Measurements from ENCODE around the gene SSB.
"Not testable (repeated sequence)": the region's sequence is repeated elsewhere in the genome, so short reads cannot be mapped to it uniquely, and the experiment has no call there.

SSB gene

DNA sequence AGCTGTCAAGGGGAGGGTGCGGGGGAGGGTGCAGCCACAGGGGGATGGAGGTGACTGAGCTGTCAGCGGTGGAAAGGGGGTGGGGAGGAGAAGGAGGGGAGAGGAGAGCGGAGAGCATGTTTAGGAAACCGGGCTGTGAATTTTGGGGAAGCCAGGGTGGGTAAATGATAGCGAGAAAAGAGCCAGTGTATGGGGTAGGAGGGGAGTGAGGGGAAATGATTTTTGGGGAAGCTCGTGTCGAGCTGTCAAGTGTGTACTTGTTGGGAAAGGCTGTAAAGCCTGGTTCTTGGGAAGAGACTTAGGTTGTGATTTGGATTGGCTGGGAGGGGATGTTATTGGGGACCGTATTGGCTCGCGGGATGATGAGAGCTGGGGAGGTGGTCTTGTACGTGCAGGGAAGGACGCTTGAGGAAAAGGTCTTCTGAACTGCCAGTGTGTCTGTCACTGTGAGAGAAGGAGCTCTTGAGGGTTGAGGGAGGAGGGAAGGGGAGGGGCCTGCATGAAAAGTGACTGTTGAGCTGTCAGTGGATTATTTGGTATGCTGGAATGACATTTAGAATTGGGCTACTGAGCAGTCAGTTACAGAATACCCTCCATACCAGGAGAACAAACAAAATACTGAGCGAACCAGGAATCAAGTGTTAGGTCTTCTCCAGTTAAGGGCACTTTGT lies 29.6 kb downstream of the SSB start:
- peak; percentile 5 to 32 for DNase-seq (ENCODE audit: low read depth in 1 of 2, low spot score in 1 of 2)

DNA sequence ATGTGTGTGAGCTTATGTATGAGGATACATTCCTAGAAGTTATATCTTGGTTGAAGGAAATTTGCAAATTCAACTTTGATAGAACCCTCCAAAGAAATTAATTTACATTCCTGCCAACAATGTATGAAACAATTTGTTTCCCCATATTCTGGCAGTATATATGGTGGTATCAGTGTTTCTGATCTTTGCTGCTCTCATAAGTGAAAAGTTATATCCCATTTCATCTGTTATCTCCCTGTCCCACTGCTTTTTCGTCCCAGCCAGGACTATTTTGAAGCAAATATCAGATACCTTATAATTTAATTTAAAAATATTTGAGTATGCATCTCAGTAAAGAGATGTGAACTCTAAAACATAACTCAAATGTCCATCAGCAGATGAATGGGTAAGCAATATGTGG lies 35.7 kb downstream of the SSB start:
- no peak for DNase-seq (ENCODE audit: low read depth in 1 of 2, low spot score in 1 of 2)

DNA sequence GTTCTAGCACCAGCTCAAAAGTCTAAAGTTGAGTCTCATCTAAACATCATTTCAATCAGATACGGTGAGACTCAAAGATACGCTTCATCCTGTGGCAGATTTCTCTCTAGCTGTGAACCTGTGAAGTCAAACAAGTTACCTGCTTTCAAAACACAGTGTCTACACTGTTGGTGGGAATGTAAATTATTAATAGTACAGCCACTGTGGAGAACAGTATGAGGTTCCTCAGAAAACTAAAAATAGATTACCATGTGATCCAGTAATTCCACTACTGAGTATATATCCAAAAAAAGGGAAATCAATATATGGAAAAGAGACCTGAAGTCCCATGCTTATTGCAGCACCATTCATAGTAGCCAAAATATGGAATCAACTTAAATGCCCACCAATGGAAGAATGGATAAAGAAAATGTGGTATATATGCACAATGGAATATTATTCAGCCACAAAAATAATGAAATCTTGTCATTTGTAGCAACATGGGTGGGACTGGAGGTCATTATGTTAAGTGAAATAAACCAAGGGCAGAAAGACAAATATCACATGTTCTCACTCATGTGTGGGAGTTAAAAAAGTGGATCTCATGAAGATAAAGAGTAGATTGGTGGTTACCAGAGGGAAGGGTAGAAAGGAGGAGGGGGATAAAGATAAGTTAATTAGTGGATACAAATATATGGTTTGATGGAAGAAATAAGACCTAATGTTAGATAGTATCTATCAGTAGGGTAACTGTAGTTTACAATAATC lies 40.2 kb downstream of the SSB start:
- no peak for DNase-seq (ENCODE audit: low read depth in 1 of 2, low spot score in 1 of 2)

DNA sequence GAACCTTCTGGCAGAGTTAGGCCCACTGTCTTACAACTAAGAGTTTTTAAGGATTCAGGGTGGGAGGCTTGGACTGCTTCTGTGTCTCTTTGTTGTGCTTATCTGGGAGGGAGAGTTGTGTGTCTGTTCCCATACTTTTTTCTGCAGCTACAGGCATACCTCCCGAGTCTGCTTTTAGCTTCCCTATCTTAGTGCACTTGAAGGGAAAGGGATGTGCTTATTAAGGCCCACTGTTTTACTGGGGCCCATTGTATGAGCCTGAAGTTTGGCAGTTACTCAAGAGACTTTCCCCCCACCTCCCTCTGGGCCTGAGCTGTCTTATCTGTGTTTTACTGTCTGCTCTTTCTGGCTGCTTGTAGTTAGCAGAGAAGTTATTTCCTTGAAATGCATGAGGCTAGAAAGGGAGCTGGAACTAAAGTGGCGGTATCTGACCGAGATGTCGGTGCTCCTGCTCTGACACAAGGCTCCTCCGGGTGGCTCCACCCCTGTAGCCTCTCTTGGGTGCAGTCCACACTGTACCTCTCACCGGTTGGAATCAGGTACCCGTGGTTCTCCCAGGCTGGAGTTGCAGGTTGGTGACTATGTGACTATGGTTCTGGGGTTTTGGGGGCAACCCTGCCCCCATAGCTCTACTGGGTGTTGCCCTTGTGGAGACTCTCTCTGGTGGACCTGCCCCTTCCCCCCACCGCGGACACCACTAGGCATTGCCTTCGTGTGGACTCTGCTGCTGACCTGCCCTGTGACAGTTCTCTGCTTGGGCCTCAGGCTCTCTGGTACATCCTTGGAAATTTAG lies 41.5 kb downstream of the SSB start:
- no peak for DNase-seq (ENCODE audit: low read depth in 1 of 2, low spot score in 1 of 2)

DNA sequence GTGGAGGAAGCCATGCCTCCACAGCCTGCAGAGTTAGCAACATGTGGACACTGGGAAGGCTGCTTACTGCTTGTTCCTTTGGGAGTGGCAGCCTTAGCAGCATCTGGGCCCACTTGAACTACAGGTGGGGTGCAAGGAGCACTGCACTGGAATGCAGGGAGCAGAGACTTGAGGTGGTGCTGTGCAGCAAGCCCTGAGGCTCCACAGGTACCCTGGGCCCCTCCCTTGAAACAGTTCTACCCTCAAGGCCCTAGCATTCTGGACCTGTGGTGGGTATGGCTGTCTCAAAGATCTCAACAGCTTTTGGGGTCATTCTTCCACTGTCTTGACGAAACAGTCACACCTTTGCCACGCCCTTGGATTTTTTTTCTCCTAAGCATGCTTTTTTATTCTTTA lies 42.1 kb downstream of the SSB start:
- no peak for DNase-seq (ENCODE audit: low read depth in 1 of 2, low spot score in 1 of 2)

DNA sequence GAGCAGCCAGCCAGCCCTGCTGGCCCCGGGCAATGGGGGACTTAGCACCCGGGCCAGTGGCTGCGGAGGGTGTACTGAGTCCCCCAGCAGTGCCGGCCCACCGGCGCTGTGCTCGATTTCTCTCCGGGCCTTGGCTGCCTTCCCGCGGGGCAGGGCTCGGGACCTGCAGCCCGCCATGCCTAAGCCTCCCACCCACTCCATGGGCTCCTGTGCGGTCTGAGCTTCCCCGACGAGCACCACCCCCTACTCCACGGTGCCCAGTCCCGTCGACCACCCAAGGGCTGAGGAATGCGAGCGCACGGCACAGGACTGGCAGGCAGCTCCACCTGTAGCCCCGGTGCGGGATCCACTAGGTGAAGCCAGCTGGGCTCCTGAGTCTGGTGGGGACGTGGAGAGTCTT lies 43.0 kb downstream of the SSB start:
- not testable (repeated sequence) for DNase-seq (ENCODE audit: low read depth in 1 of 2, low spot score in 1 of 2)

- no peak for DNase-seq (ENCODE audit: low read depth in 1 of 2, low spot score in 1 of 2)
Measured at GRCh38 chr2:169845016-169845415, 46.3 kb downstream of the SSB start.

DNA sequence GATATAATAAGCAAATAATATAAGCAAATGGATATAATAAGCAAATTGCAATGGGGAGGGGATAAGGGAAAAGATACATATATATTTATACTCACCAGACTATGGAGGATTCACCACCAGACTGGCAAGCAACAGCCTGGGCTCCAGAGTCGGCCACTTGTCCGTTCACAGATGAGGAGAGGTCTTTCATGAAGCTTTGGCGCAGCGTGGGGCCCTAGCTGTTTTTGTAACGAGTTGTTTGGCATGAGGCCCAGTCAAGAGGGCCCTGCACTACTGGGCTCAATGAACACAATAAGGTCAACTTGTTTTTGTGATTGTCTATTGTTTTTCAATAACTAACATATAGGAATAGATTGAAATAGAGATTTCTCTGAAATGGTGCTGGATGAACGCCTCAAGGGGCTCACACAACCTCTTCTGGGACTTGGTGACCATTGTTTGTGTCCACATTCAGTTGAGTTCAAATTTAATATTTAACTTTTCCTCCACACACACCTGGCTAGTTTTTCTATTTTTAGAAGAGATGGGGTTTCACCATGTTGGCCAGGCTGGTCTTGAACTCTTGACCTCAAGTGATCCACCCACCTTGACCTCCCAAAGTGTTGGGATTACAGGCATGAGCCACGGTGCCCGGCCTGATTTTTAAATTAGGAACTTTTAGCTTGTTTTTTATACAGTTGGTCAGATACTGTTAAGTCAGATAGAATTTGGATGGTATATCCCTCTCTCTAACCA lies 50.5 kb downstream of the SSB start:
- not testable (repeated sequence) for DNase-seq (ENCODE audit: low read depth in 1 of 2, low spot score in 1 of 2)

DNA sequence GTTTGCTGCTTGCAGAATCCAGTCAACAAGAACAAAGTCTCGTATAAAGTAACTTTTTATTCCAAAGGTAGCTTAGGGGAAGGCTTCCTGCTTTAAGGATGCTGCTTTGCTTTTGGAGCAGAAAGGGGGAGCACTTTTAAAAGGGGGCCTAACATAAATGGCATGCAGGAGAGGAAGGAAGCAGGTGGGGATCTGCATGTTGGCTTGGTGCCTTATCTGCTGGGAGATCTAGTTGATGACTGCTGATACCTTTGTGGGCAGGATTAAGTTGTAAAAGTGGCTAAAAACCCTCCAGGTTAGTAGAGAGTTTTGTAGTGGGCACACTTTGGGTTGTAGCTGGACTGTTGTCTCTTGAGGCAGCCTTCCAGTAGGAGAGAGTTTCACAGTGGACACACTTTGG lies 51.0 kb downstream of the SSB start:
- DNase-seq (ENCODE audit: low read depth in 1 of 2, low spot score in 1 of 2): no peak

DNA sequence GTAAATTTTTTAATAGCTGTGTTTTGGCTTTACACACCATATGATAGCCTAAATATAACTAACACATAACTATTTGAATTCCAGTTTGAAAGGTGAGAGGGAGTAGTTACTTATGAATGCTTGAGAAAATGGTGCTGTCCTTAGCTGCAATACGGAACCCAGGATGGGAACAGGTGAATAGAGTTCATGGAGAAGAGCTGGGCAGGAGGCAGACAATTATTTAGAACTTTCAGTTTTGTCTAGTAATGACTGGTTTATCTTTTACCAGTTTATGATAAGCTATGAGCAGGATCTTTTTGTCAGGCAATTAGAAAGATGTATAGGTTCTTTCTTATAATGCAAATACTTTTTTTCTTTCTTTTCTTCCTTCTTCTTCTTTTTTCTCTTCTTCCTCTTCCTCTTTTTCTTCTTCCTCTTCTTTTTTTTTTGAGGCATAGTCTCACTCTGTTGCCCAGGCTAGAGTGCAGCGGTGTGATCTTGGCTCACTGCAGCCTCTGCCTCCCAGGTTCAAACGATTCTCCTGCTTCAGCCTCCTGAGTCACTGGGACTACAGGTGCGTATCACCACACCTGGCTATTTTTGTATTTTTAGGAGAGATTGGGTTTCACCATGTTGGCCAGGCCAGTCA lies 54.5 kb downstream of the SSB start:
- DNase-seq (ENCODE audit: low read depth in 1 of 2, low spot score in 1 of 2): no peak

- DNase-seq (ENCODE audit: low read depth in 1 of 2, low spot score in 1 of 2): not testable (repeated sequence)
Measured at GRCh38 chr2:169855281-169856258, 56.9 kb downstream of the SSB start.

DNA sequence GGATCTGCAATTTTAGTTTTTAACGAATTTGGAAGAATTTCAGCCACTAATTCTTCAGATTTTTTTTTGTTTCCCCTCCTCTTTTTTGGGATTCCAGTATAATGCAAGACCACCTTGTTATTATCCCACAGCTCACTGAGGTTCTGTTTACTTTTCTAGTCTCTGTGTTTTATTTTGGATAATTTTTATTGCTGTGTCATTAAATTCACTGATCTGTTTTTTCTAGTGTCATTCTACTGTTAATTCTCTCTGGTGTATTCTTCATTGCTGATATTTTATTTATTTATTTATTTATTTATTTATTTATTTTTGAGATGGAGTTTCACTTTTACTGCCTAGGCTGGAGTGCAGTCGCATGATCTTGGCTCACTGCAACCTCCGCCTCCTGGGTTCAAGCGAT lies 60.8 kb downstream of the SSB start:
- no peak for DNase-seq (ENCODE audit: low read depth in 1 of 2, low spot score in 1 of 2)

- DNase-seq (ENCODE audit: low read depth in 1 of 2, low spot score in 1 of 2): no peak
Measured at GRCh38 chr2:169860149-169860548, 61.5 kb downstream of the SSB start.
